ENCODE results near the gene RPS10.

RPS10 gene

GRCh38 chr6:34393191-34393965 lies 32.5 kb downstream of the RPS10 start:
- peak overlapping the region; percentile 98 for H3K9ac ChIP-seq (ENCODE audit: low read depth, low read length)
- no peak for TF ChIP-seq EZH2 (IDR thresholded peaks at IDR 0.05; ENCODE audit: borderline replicate concordance, low read depth, low read length, severe bottlenecking)
- no peak for TF ChIP-seq CTCF (IDR thresholded peaks at IDR 0.05; ENCODE audit: borderline replicate concordance, extremely low read depth, low read length, poor library complexity, severe bottlenecking)
- H3K79me2 ChIP-seq (ENCODE audit: insufficient read depth, low read length), result peaks cover 46% of the 10 kb centered on the region
- H4K20me1 ChIP-seq (ENCODE audit: insufficient read depth, low read length), result peaks cover 10% of the 10 kb centered on the region
- ATAC-seq (ENCODE audit: insufficient read depth, low read depth) (no peak), DNase-seq (no peak)
- H3K4me2 ChIP-seq (ENCODE audit: insufficient read depth, low read length), result peak overlapping the region; percentile 78
- H3K27me3 ChIP-seq (ENCODE audit: insufficient read depth, low read length, poor library complexity), result no peaks in the 10 kb centered on the region
- peak overlapping the region; percentile 76 for H3K27ac ChIP-seq (ENCODE audit: low read length)
- H3K4me1 ChIP-seq (ENCODE audit: insufficient read depth, low read length), result peaks cover 33% of the 10 kb centered on the region
- peaks cover 4% of the 10 kb centered on the region; the same call in 1 of the 2 replicates for H3K36me3 ChIP-seq (ENCODE audit: insufficient read depth, low read length)
- peaks cover 5% of the 10 kb centered on the region for H3K9me3 ChIP-seq (ENCODE audit: insufficient read depth, low read length, severe bottlenecking)
- peak overlapping the region; percentile 75 for H2AFZ ChIP-seq (ENCODE audit: low read depth, low read length)
- H3K4me3 ChIP-seq (ENCODE audit: low read depth in 1 of 2, low read length in 2 of 2), result peak overlapping the region; percentile 41 to 69; a peak in 3 of 4 replicates

GRCh38 chr6:34392497-34393190 lies 33.2 kb downstream of the RPS10 start, which contains the start of gene NUDT3:
TSS of gene NUDT3 (minus strand) at chr6:34392669. CDS start at chr6:34392362, 307 bp downstream.
- H4K20me1 ChIP-seq (ENCODE audit: insufficient read depth, low read length), result peaks cover 12% of the 10 kb centered on the region
- H3K4me2 ChIP-seq (ENCODE audit: insufficient read depth, low read length), result peak within 1 kb of the TSS; percentile 84
- ATAC-seq (ENCODE audit: insufficient read depth, low read depth) (peak; percentile 86), DNase-seq (peak; percentile 94)
- peak within 1 kb of the TSS; percentile 69 to 89 for H3K4me3 ChIP-seq (ENCODE audit: low read depth in 1 of 2, low read length in 2 of 2)
- peak within 1 kb of the TSS; percentile 98 for H3K9ac ChIP-seq (ENCODE audit: low read depth, low read length)
- H3K36me3 ChIP-seq (ENCODE audit: insufficient read depth, low read length), result peaks cover 4% of the 10 kb centered on the region; the same call in 1 of the 2 replicates
- TF ChIP-seq CTCF (IDR thresholded peaks at IDR 0.05; ENCODE audit: borderline replicate concordance, extremely low read depth, low read length, poor library complexity, severe bottlenecking), result peak; percentile 86
- no peak for TF ChIP-seq EZH2 (IDR thresholded peaks at IDR 0.05; ENCODE audit: borderline replicate concordance, low read depth, low read length, severe bottlenecking)
- H2AFZ ChIP-seq (ENCODE audit: low read depth, low read length), result peak within 1 kb of the TSS; percentile 85
- H3K27me3 ChIP-seq (ENCODE audit: insufficient read depth, low read length, poor library complexity), result no peaks in the 10 kb centered on the region
- peaks cover 5% of the 10 kb centered on the region for H3K9me3 ChIP-seq (ENCODE audit: insufficient read depth, low read length, severe bottlenecking)
- peaks cover 38% of the 10 kb centered on the region for H3K4me1 ChIP-seq (ENCODE audit: insufficient read depth, low read length)
- H3K27ac ChIP-seq (ENCODE audit: low read length), result peak within 1 kb of the TSS; percentile 82
- H3K79me2 ChIP-seq (ENCODE audit: insufficient read depth, low read length), result peaks cover 53% of the 10 kb centered on the region

GRCh38 chr6:34391786-34392496 lies 33.9 kb downstream of the RPS10 start:
- peak overlapping the region; percentile 85 for H2AFZ ChIP-seq (ENCODE audit: low read depth, low read length)
- peak; percentile 69 for DNase-seq

More at GRCh38 chr6:34391786-34392496, 33.9 kb downstream of the RPS10 start:
- H3K9me3 ChIP-seq (ENCODE audit: insufficient read depth, low read length, severe bottlenecking), result peaks cover 5% of the 10 kb centered on the region
- peak overlapping the region; percentile 84 for H3K4me2 ChIP-seq (ENCODE audit: insufficient read depth, low read length)
- peaks cover 14% of the 10 kb centered on the region for H4K20me1 ChIP-seq (ENCODE audit: insufficient read depth, low read length)
- H3K27me3 ChIP-seq (ENCODE audit: insufficient read depth, low read length, poor library complexity), result no peaks in the 10 kb centered on the region
- H3K79me2 ChIP-seq (ENCODE audit: insufficient read depth, low read length), result peaks cover 60% of the 10 kb centered on the region
- TF ChIP-seq EZH2 (IDR thresholded peaks at IDR 0.05; ENCODE audit: borderline replicate concordance, low read depth, low read length, severe bottlenecking), result no peak
- TF ChIP-seq CTCF (IDR thresholded peaks at IDR 0.05; ENCODE audit: borderline replicate concordance, extremely low read depth, low read length, poor library complexity, severe bottlenecking), result no peak
- peak; percentile 44 for ATAC-seq (ENCODE audit: insufficient read depth, low read depth)
- H3K9ac ChIP-seq (ENCODE audit: low read depth, low read length), result peak overlapping the region; percentile 98
- peaks cover 38% of the 10 kb centered on the region for H3K4me1 ChIP-seq (ENCODE audit: insufficient read depth, low read length)
- peak overlapping the region; percentile 69 to 89 for H3K4me3 ChIP-seq (ENCODE audit: low read depth in 1 of 2, low read length in 2 of 2)
- peaks cover 4% of the 10 kb centered on the region; the same call in 1 of the 2 replicates for H3K36me3 ChIP-seq (ENCODE audit: insufficient read depth, low read length)
- H3K27ac ChIP-seq (ENCODE audit: low read length), result peak overlapping the region; percentile 82
